Heart left ventricle (tissue), 13 donors: ENCODE results near the gene FLRT1.

Experiments
- POLR2A ChIP-seq, 2 donors: fragments of 450-650 bp; IDR thresholded peaks; one replicate each; pipeline ENCODE4 v1.6.1; 2017; ENCODE audit warnings: antibody characterized with exemption in 2 of 2, mild to moderate bottlenecking in 2 of 2, moderate library complexity in 2 of 2
- TF ChIP-seq, protein P1 (sequence below), 12 donors: fragments of 200-600 bp; sonication (generic) in 4 of 12; IDR thresholded peaks; one replicate each; pipeline versions ENCODE4 v1.5.0 to v1.8.0; 2018 to 2022; ENCODE audit warnings: antibody characterized with exemption in 12 of 12, mild to moderate bottlenecking in 5 of 12
- donor health status: ischemic (EF 13 %, LVEDD 7.1; RV severe dilation, severe dysfunction).
- donor health status: DM: no; HTN: yes; CAD: no.
- donor health status: DM: no; HTN: no; CAD: no.
- donor health status: ischemic (EF 25% LVEDD 6.9; RV normal size, moderate dysfunction).
- donor health status: ischemic (EF 25% LVEDD 5.7; RV mildly dilated, moderate dysfunction).
- donor health status: ischemic (EF 35%, LVEDD 5.7; RV mildly dilated, moderate dysfunction).
- donor health status: nonischemic (EF 11% LVEDD 7.7; RV severe dilation, severe dysfunction).
- donor health status: DM: yes; HTN: yes; CAD: no.
- donor health status: PGD.
- donor health status: ischemic (EF 29% LVEDD 5.4; RV normal size, mild dysfunction).
- donor health status: nonischemic (EF 23%, LVEDD 6.1; RV moderate dilation, normal function).

DNA sequence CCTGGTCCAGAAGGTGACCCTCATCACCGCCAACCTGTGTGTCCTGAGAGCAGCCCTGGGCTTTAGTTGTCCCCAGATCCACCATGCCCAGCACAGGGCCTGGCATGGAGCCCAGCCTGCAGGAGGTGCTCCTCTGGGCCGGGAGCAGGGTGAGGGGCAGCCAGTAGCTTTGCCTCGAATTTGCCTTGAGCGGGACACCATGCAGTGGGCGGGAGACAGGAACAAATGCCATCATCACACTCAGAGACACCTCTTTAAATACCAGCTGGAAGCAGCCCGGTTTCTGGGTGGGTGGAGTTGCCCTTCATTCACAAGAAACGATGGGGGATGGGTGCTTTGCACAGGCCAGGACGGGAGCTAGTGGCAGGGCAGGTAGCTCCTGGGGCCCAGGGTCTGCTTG, 19.3 kb downstream of the FLRT1 start:
- TF ChIP-seq, protein P1, sequence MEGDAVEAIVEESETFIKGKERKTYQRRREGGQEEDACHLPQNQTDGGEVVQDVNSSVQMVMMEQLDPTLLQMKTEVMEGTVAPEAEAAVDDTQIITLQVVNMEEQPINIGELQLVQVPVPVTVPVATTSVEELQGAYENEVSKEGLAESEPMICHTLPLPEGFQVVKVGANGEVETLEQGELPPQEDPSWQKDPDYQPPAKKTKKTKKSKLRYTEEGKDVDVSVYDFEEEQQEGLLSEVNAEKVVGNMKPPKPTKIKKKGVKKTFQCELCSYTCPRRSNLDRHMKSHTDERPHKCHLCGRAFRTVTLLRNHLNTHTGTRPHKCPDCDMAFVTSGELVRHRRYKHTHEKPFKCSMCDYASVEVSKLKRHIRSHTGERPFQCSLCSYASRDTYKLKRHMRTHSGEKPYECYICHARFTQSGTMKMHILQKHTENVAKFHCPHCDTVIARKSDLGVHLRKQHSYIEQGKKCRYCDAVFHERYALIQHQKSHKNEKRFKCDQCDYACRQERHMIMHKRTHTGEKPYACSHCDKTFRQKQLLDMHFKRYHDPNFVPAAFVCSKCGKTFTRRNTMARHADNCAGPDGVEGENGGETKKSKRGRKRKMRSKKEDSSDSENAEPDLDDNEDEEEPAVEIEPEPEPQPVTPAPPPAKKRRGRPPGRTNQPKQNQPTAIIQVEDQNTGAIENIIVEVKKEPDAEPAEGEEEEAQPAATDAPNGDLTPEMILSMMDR (IDR thresholded peaks at IDR 0.05) = no peak
- TF ChIP-seq POLR2A (IDR thresholded peaks at IDR 0.05) = no peak
